GM23248 (cell line): ENCODE data around the gene MFAP5. TPM values are rescaled to one million over a fixed set of nuclear protein-coding genes. Genes with fewer than 3 reads are reported as not detected.
A peak's percentile ranks its signal among the peaks of the same experiment; 100 is the strongest.

ENCODE experiments used
- DNase-seq: peaks from one replicate; pipeline ENCODE4 v3.0.0-alpha.2; 2015
- H2AFZ ChIP-seq: fragments of 200-600 bp; sonication (generic); 2 replicates; pipeline ENCODE4 v1.6.1; 2016; ENCODE audit warnings: antibody characterized with exemption
- H3F3A ChIP-seq: fragments of 200-600 bp; sonication (generic); 2 replicates; pipeline ENCODE4 v1.6.1; 2016; ENCODE audit warnings: mild to moderate bottlenecking, antibody characterized with exemption, mixed run types; ENCODE audit not compliant: insufficient read depth
- H3K27ac ChIP-seq: fragments of 200-600 bp; sonication (generic); 2 replicates; pipeline ENCODE4 v1.5.1; 2016; ENCODE audit warnings: mild to moderate bottlenecking
- H3K27me3 ChIP-seq: fragments of 200-600 bp; sonication (generic); replicated peaks from 2 replicates; pipeline ENCODE4 v1.6.1; 2016; ENCODE audit warnings: mild to moderate bottlenecking; ENCODE audit not compliant: insufficient read depth
- H3K36me3 ChIP-seq: fragments of 200-600 bp; sonication (generic); 2 replicates; pipeline ENCODE4 v1.6.1; 2016; ENCODE audit warnings: low read depth, mild to moderate bottlenecking
- H3K4me1 ChIP-seq: fragments of 200-600 bp; sonication (generic); 2 replicates; pipeline ENCODE4 v1.6.1; 2016; ENCODE audit warnings: mild to moderate bottlenecking; ENCODE audit not compliant: insufficient read depth
- H3K4me2 ChIP-seq: fragments of 200-600 bp; sonication (generic); one replicate; pipeline ENCODE4 v1.6.1; 2016; ENCODE audit warnings: mild to moderate bottlenecking; ENCODE audit not compliant: unreplicated experiment
- H3K4me3 ChIP-seq: fragments of 200-600 bp; sonication (generic); 2 replicates; pipeline ENCODE4 v1.5.1; 2016; ENCODE audit warnings: mild to moderate bottlenecking
- H3K79me2 ChIP-seq: fragments of 200-600 bp; sonication (generic); 2 replicates; pipeline ENCODE4 v1.6.1; 2016; ENCODE audit warnings: mild to moderate bottlenecking; ENCODE audit not compliant: insufficient read depth
- H3K9ac ChIP-seq: fragments of 200-600 bp; sonication (generic); 2 replicates; pipeline ENCODE4 v1.6.1; 2016; ENCODE audit warnings: mild to moderate bottlenecking
- H3K9me2 ChIP-seq: fragments of 200-600 bp; sonication (generic); 2 replicates; pipeline ENCODE4 v1.6.1; 2016; ENCODE audit warnings: mixed run types, mild to moderate bottlenecking, moderate library complexity; ENCODE audit not compliant: insufficient read depth
- H3K9me3 ChIP-seq: fragments of 200-600 bp; sonication (generic); one replicate; pipeline ENCODE4 v1.6.1; 2017; ENCODE audit warnings: low read depth
- H4K20me1 ChIP-seq: fragments of 200-600 bp; sonication (generic); 2 replicates; pipeline ENCODE4 v1.6.0; 2016; ENCODE audit not compliant: insufficient read depth
- EZH2 ChIP-seq: fragments of 200-600 bp; sonication (generic); IDR thresholded peaks from 2 replicates; pipeline ENCODE4 v1.6.1; 2018; ENCODE audit warnings: antibody characterized with exemption, mild to moderate bottlenecking; ENCODE audit not compliant: insufficient read depth, poor library complexity, severe bottlenecking
- EZH2phosphoT487 ChIP-seq: fragments of 200-600 bp; sonication (generic); IDR thresholded peaks from 2 replicates; pipeline ENCODE4 v1.6.1; 2018; ENCODE audit warnings: antibody characterized with exemption, moderate library complexity, mild to moderate bottlenecking, low read depth; ENCODE audit not compliant: insufficient read depth
- WGBS, 2 experiments: methylation state at CpG; one replicate each; pipeline ENCODE4 v1.1.6; 2015 to 2017; ENCODE audit warnings: low lambda C conversion rate in 2 of 2, low coverage in 1 of 2; ENCODE audit errors: missing lambda C conversion rate in 2 of 2; 5-methylcytosine and 5-hydroxymethylcytosine counted together
- in situ Hi-C: fragments of 300-500 bp; cut with MboI; formaldehyde crosslinking; loops from 2 replicates; pipeline ENCODE4 v1.15.0; 2020
- polyA plus RNA-seq: library from polyadenylated mRNA; unstranded; fragments of >200 nt; fragmentation: Nextera tagmentation; extraction: Ambion mirVana; gene quantifications from 2 replicates; pipeline ENCODE4 v1.2.1, GENCODE V29; 2016
- total RNA-seq: library from RNA; depleted of rRNA; stranded (reverse); fragments of >200 nt; shearing (Covaris generic); gene quantifications from 2 replicates; pipeline ENCODE4 v1.2.3, GENCODE V29; 2014

MFAP5 gene
- total and polyA plus RNA-seq, 2 experiments from 2014 or later, result 390 to 679 TPM

DNA sequence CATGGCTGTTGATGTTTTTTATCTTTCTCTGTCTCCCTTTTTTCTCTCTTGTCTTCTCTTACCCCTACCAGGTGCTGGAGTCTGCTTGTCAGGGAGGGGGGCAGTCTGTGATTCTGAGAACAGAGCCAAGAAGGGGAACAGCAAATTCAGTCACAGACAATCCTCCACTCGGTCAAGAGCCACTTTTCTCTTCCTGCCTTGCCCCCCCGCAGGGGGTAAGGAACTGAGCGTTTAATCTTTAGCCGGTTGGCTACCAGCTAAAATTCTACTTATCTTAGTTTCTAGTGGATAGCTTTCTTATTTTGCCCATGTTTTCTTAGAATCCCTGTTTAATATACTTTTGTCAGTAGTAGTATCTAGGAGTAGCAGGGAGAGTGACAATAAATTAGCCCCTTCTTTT, 37.1 kb upstream of the MFAP5 start:
- WGBS, 2 experiments, result 79 to 81% methylated on average over 4 of the region's 4 CpGs
- Histone ChIP-seq H3K4me1 (peaks cover 11% of the 10 kb centered on the region; the same call in 1 of the 2 replicates), H3K4me2 (peak overlapping the region; percentile 86), H3F3A (no peaks in the 10 kb centered on the region), H3K79me2 (peaks cover 61% of the 10 kb centered on the region), H3K9me2 (no peaks in the 10 kb centered on the region), H2AFZ (no peak overlapping the region), H3K27ac (no peak overlapping the region), H3K36me3 (no peaks in the 10 kb centered on the region), H3K27me3 (no peaks in the 10 kb centered on the region), H3K9me3 (no peaks in the 10 kb centered on the region), H3K9ac (peak overlapping the region; percentile 93), H4K20me1 (no peaks in the 10 kb centered on the region), H3K4me3 (peak overlapping the region; percentile 88; the same call in 1 of the 2 replicates)
- in situ Hi-C loops, result loop anchor here (25.0 kb wide), 1 partner anchor 338 kb away; no protein-coding TSS in a partner anchor
- no peak for TF ChIP-seq EZH2
- no peak for TF ChIP-seq EZH2phosphoT487
- no peak for DNase-seq

DNA sequence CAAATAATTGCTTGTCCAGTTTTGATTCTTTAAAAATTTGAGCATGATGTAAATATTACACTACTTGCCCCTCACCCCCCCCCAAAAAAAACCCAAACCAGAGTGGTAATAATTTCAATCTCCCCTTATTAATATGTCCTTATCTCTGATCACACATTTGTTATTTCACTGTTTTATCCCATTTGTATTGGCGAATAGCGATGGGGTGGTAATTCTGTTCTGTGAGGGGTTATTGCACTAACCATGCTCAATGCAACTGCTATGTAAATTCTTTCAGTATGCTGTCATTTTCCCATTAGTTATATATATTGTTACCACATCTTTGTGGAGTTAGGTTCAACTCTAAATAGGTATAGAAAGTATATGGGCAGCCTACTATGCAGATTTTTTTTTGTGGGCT, 36.3 kb upstream of the MFAP5 start:
- peak overlapping the region; percentile 86 for H3K4me2 ChIP-seq
- no peaks in the 10 kb centered on the region for H3F3A ChIP-seq
- no peak for TF ChIP-seq EZH2phosphoT487
- no peak for TF ChIP-seq EZH2
- WGBS, 2 experiments, result 66 to 70% methylated on average over 2 of the region's 2 CpGs
- no peaks in the 10 kb centered on the region for H3K9me3 ChIP-seq
- peak overlapping the region; percentile 88 for H3K4me3 ChIP-seq
- peak overlapping the region; percentile 5; the same call in 1 of the 2 replicates for H3K27ac ChIP-seq
- peaks cover 53% of the 10 kb centered on the region for H3K79me2 ChIP-seq
- no peaks in the 10 kb centered on the region for H3K36me3 ChIP-seq
- no peaks in the 10 kb centered on the region for H3K9me2 ChIP-seq
- peak; percentile 61 for DNase-seq
- no peaks in the 10 kb centered on the region for H3K27me3 ChIP-seq
- peak overlapping the region; percentile 90 for H2AFZ ChIP-seq
- peak overlapping the region; percentile 93 for H3K9ac ChIP-seq
- peaks cover 11% of the 10 kb centered on the region; the same call in 1 of the 2 replicates for H3K4me1 ChIP-seq
- no peaks in the 10 kb centered on the region for H4K20me1 ChIP-seq
- in situ Hi-C loops, result loop anchor here (25.0 kb wide), 1 partner anchor 338 kb away; no protein-coding TSS in a partner anchor

DNA sequence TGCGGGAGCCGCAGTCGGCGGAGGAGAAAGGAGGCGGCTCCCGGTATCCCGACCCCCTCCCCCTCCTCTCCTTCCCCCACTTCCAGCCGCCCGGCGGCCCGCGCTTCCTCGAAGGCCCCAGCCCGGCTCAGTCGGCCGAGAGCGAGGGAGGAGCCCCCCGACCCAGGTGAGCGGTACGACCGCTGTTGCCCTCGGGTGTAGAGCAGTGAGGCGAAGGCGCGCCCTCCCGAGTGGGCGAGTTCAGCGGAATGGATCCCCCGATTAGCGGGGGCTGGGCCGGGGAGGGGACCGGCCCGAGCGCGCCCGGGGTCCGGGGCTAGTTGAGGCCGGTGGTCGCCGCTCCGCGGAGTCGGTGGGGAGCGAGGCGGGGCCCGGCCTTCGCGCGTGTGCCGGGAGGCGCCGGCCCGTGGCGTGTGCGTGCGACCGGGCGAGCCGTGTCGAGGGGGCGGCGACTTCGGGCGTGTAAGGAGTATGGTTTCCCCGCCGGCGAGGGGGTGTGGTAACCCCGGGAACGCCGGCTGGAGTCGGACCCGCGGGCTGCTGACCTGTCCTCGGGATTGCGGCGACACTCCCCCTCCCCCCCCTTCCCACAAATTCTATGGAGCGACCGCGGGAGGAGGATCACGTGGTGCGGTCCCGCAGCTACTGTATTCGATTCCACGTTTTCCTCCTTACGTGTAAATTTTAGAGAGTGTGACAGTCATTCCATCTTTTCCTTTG, 35.7 kb upstream of the MFAP5 start:
- H3K9ac ChIP-seq, result peak overlapping the region; percentile 93
- no peaks in the 10 kb centered on the region for H3F3A ChIP-seq
- H3K9me2 ChIP-seq, result no peaks in the 10 kb centered on the region
- H3K27me3 ChIP-seq, result no peaks in the 10 kb centered on the region
- H2AFZ ChIP-seq, result peak overlapping the region; percentile 90
- H4K20me1 ChIP-seq, result no peaks in the 10 kb centered on the region
- peak; percentile 86 for DNase-seq
- peaks cover 11% of the 10 kb centered on the region; the same call in 1 of the 2 replicates for H3K4me1 ChIP-seq
- H3K9me3 ChIP-seq, result no peaks in the 10 kb centered on the region
- TF ChIP-seq EZH2 (no peak), EZH2phosphoT487 (no peak)
- in situ Hi-C loops, result loop anchor here (25.0 kb wide), 1 partner anchor 339 kb away; no protein-coding TSS in a partner anchor
- H3K79me2 ChIP-seq, result peaks cover 47% of the 10 kb centered on the region
- H3K4me3 ChIP-seq, result peak overlapping the region; percentile 88
- 1% methylated on average over 37 to 46 of the region's 85 CpGs for WGBS, 2 experiments
- H3K36me3 ChIP-seq, result no peaks in the 10 kb centered on the region
- H3K27ac ChIP-seq, result peak overlapping the region; percentile 62
- peak overlapping the region; percentile 86 for H3K4me2 ChIP-seq

DNA sequence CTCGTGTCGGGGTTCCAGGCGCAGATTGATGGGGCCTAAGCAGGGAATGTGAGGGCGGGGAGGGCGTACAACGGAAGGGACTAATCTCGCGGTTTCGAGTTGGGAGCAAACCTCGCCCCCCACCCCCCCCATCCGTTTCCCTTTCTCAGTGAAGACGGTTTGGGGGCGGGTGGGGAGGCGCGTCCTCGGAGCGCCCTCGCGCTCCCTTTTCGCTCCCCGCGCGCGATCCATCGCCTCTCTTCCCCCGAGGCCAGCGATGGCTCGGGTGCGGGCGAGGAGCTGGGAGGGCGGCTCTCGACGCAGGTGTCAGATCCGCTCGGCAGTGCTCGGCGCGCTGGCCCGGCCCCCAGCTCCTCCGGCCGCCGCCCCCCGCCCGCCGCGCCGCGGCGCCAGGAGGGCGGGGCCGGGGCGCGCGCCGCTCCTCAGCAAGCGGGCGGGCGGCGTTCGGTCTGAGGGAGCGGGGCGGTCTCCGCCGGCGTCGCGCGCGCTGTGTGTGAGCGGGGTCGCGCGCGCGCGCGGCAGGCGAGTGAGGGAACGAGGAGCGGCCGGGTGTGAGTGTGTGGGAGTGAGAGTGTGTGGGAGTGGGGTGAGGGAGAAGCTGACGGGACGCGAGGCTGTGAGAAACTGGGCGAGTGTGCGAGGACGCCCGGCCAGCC, 35.0 kb upstream of the MFAP5 start, which contains the start of gene RIMKLB:
Gene RIMKLB, plus strand, starts transcription at position 516 of the 656 bp plus-strand sequence. CDS start 15,876 bp downstream, outside the sequence.
- Histone ChIP-seq H3K9me2 (no peaks in the 10 kb centered on the region), H3K9ac (peak within 1 kb of the TSS; percentile 93), H3K9me3 (no peaks in the 10 kb centered on the region), H3K27ac (peak within 1 kb of the TSS; percentile 69), H4K20me1 (no peaks in the 10 kb centered on the region), H3K36me3 (no peaks in the 10 kb centered on the region), H3K4me2 (peak within 1 kb of the TSS; percentile 92), H3K79me2 (peaks cover 40% of the 10 kb centered on the region), H3K27me3 (no peaks in the 10 kb centered on the region), H3K4me1 (peaks cover 11% of the 10 kb centered on the region; the same call in 1 of the 2 replicates), H3F3A (no peaks in the 10 kb centered on the region), H2AFZ (peak within 1 kb of the TSS; percentile 96), H3K4me3 (peak within 1 kb of the TSS; percentile 88)
- no peak for TF ChIP-seq EZH2phosphoT487
- no peak for TF ChIP-seq EZH2
- DNase-seq, result peak; percentile 92
- in situ Hi-C loops, result loop anchor here (25.0 kb wide), 1 partner anchor 340 kb away; no protein-coding TSS in a partner anchor
- 0 to 1% methylated on average over 8 to 84 of the region's 88 CpGs for WGBS, 2 experiments
